DOHH2 (cell line): ENCODE measurements around the gene GLRA1.

ENCODE experiments used
- H3F3A ChIP-seq: fragments of 200-600 bp; sonication (generic), shearing (Covaris generic); 2 replicates; pipeline ENCODE4 v1.6.0; 2016; ENCODE audit warnings: antibody characterized with exemption, mild to moderate bottlenecking; ENCODE audit not compliant: control insufficient read depth, insufficient read depth
- H3K27ac ChIP-seq: fragments of 200-600 bp; sonication (generic); 2 replicates; pipeline ENCODE4 v1.5.1; 2014; ENCODE audit warnings: low read depth, mild to moderate bottlenecking, low read length, moderate library complexity
- H3K27me3 ChIP-seq: fragments of 200-600 bp; sonication (generic); 2 replicates; pipeline ENCODE4 v1.6.1; 2014; ENCODE audit warnings: mild to moderate bottlenecking, low read length, mixed read lengths; ENCODE audit not compliant: control insufficient read depth
- H3K36me3 ChIP-seq: fragments of 200-600 bp; sonication (generic); 2 replicates; pipeline ENCODE4 v1.6.1; 2014; ENCODE audit warnings: mild to moderate bottlenecking, low read length, moderate library complexity, mixed read lengths; ENCODE audit not compliant: control insufficient read depth
- H3K4me1 ChIP-seq: fragments of 200-600 bp; sonication (generic); 2 replicates; pipeline ENCODE4 v1.6.1; 2014; ENCODE audit warnings: mild to moderate bottlenecking, low read length, mixed read lengths; ENCODE audit not compliant: control insufficient read depth
- H3K4me2 ChIP-seq: fragments of 200-600 bp; sonication (generic); 2 replicates; pipeline ENCODE4 v1.6.0; 2014; ENCODE audit warnings: mild to moderate bottlenecking, low read length, moderate library complexity
- H3K4me3 ChIP-seq: fragments of 200-600 bp; sonication (generic); 2 replicates; pipeline ENCODE4 v1.5.1; 2014; ENCODE audit warnings: mild to moderate bottlenecking, low read length, mixed read lengths
- H3K79me2 ChIP-seq: fragments of 200-600 bp; sonication (generic); 2 replicates; pipeline ENCODE4 v1.6.1; 2014; ENCODE audit warnings: mild to moderate bottlenecking, low read length, mixed read lengths; ENCODE audit not compliant: control insufficient read depth
- H3K9me2 ChIP-seq: fragments of 200-600 bp; sonication (generic); replicated peaks from 2 replicates; pipeline ENCODE4 v1.6.1; 2014; ENCODE audit warnings: mild to moderate bottlenecking, low read length, mixed read lengths; ENCODE audit not compliant: control insufficient read depth
- H3K9me3 ChIP-seq: fragments of 200-600 bp; sonication (generic); 2 replicates; pipeline ENCODE4 v1.6.1; 2014; ENCODE audit warnings: antibody characterized with exemption, low read length, mixed read lengths; ENCODE audit not compliant: control insufficient read depth, insufficient read depth
- H4K20me1 ChIP-seq: fragments of 200-600 bp; sonication (generic); 2 replicates; pipeline ENCODE4 v1.6.0; 2014; ENCODE audit warnings: low read depth, mild to moderate bottlenecking, antibody characterized with exemption, low read length, moderate library complexity; ENCODE audit not compliant: control insufficient read depth, insufficient read depth
- CTCF ChIP-seq: fragments of 200-600 bp; sonication (generic); IDR thresholded peaks from one replicate; pipeline ENCODE4 v1.5.1; 2014; ENCODE audit warnings: antibody characterized with exemption, mild to moderate bottlenecking, low read depth, low read length; ENCODE audit not compliant: poor library complexity, severe bottlenecking
- EZH2phosphoT487 ChIP-seq: fragments of 200-600 bp; sonication (generic); IDR thresholded peaks from 2 replicates; pipeline ENCODE4 v1.6.1; 2017; ENCODE audit warnings: borderline replicate concordance, mild to moderate bottlenecking, antibody characterized with exemption, low read length, moderate library complexity, mixed read lengths

Gene GLRA1

GRCh38 chr5:151909628-151910027 is 15.0 kb downstream of the GLRA1 start:
- H3K9me3 ChIP-seq = no peaks in the 10 kb centered on the region
- H3F3A ChIP-seq = no peaks in the 10 kb centered on the region
- H3K4me1 ChIP-seq = no peaks in the 10 kb centered on the region
- H3K79me2 ChIP-seq = no peaks in the 10 kb centered on the region
- no peak overlapping the region for H3K4me3 ChIP-seq
- no peaks in the 10 kb centered on the region for H3K9me2 ChIP-seq
- no peak overlapping the region for H3K4me2 ChIP-seq
- H3K36me3 ChIP-seq = no peaks in the 10 kb centered on the region
- no peak for TF ChIP-seq CTCF
- TF ChIP-seq EZH2phosphoT487 = no peak
- H4K20me1 ChIP-seq = no peaks in the 10 kb centered on the region
- no peak overlapping the region for H3K27ac ChIP-seq
- peaks cover 5% of the 10 kb centered on the region; the same call in 1 of the 2 replicates for H3K27me3 ChIP-seq

- no peaks in the 10 kb centered on the region for H3K4me1 ChIP-seq
- H4K20me1 ChIP-seq = no peaks in the 10 kb centered on the region
- TF ChIP-seq EZH2phosphoT487 = no peak
- TF ChIP-seq CTCF = no peak
- H3K27me3 ChIP-seq = peaks cover 5% of the 10 kb centered on the region; the same call in 1 of the 2 replicates
- no peaks in the 10 kb centered on the region for H3F3A ChIP-seq
- no peak overlapping the region for H3K4me3 ChIP-seq
- H3K79me2 ChIP-seq = no peaks in the 10 kb centered on the region
- H3K27ac ChIP-seq = no peak overlapping the region
- H3K4me2 ChIP-seq = no peak overlapping the region
- H3K36me3 ChIP-seq = no peaks in the 10 kb centered on the region
- no peaks in the 10 kb centered on the region for H3K9me3 ChIP-seq
- H3K9me2 ChIP-seq = no peaks in the 10 kb centered on the region
These were observed 18.4 kb downstream of the GLRA1 start for GRCh38 chr5:151906246-151906645.

GRCh38 chr5:151905557-151905961 is 19.1 kb downstream of the GLRA1 start:
- Histone ChIP-seq H3K4me1 (no peaks in the 10 kb centered on the region), H3K9me3 (no peaks in the 10 kb centered on the region), H3F3A (no peaks in the 10 kb centered on the region), H3K79me2 (no peaks in the 10 kb centered on the region), H3K9me2 (no peaks in the 10 kb centered on the region), H3K27ac (no peak overlapping the region), H4K20me1 (no peaks in the 10 kb centered on the region), H3K4me2 (no peak overlapping the region), H3K4me3 (no peak overlapping the region), H3K36me3 (no peaks in the 10 kb centered on the region), H3K27me3 (peaks cover 5% of the 10 kb centered on the region; the same call in 1 of the 2 replicates)
- no peak for TF ChIP-seq CTCF
- no peak for TF ChIP-seq EZH2phosphoT487

GRCh38 chr5:151904909-151905308 is 19.7 kb downstream of the GLRA1 start:
- Histone ChIP-seq H3K4me3 (no peak overlapping the region), H3K79me2 (no peaks in the 10 kb centered on the region), H3K9me3 (no peaks in the 10 kb centered on the region), H3K4me2 (no peak overlapping the region), H3F3A (no peaks in the 10 kb centered on the region), H3K9me2 (no peaks in the 10 kb centered on the region), H3K36me3 (no peaks in the 10 kb centered on the region), H3K27me3 (peaks cover 5% of the 10 kb centered on the region; the same call in 1 of the 2 replicates), H3K4me1 (no peaks in the 10 kb centered on the region), H3K27ac (no peak overlapping the region), H4K20me1 (no peaks in the 10 kb centered on the region)
- TF ChIP-seq CTCF (no peak), EZH2phosphoT487 (no peak)
